Endothelial cell of umbilical vein (primary cell): ENCODE data around the gene CDT1. TPM values are rescaled to one million over a fixed set of nuclear protein-coding genes. Genes with fewer than 3 reads are reported as not detected.
A peak's percentile ranks its signal among the peaks of the same experiment; 100 is the strongest.

Experiments
- BruUV-seq: library from RNA; stranded (reverse); fragments of 400-500 nt; replicated peaks from 2 replicates; lab custom pipeline; 2021; lab: Mats Ljungman, UMichigan
- CTCF ChIA-PET: fragments of 300-600, 350-600 bp; sonication (Branson Sonifier 250); formaldehyde crosslinking; loops from one replicate; lab custom pipeline; 2021; ENCODE audit warnings: antibody characterized with exemption, inconsistent platforms; lab: Charles Lee
- POLR2A ChIA-PET: fragments of 300-600, 350-600 bp; sonication (Branson Sonifier 250); formaldehyde crosslinking; loops from one replicate; lab custom pipeline; 2021; ENCODE audit warnings: antibody characterized with exemption, inconsistent platforms; lab: Charles Lee
- DNase-seq: peaks from one replicate; pipeline ENCODE4 v3.0.0-alpha.2; 2011; ENCODE audit warnings: low read depth, low spot score
- FAIRE-seq: peaks from 2 replicates; lab custom pipeline; 2011; peaks lifted over from hg19 to GRCh38; lab: Jason Lieb, UNC
- H2AFZ ChIP-seq: 2 replicates; pipeline ENCODE4 v1.6.0; 2012; ENCODE audit warnings: low read depth, low read length, control low read depth, inconsistent platforms
- H3K27ac ChIP-seq: 2 replicates; pipeline ENCODE4 v1.5.1; 2011; ENCODE audit warnings: low read depth, mild to moderate bottlenecking, control low read depth, low read length, moderate library complexity; ENCODE audit not compliant: insufficient read depth
- H3K27me3 ChIP-seq, 2 experiments: 2 replicates each; pipeline versions ENCODE4 v1.6.0 to v1.6.1; 2011; ENCODE audit warnings: low read length in 2 of 2, mixed read lengths in 1 of 2; ENCODE audit not compliant: control insufficient read depth in 2 of 2, insufficient read depth in 2 of 2
- H3K36me3 ChIP-seq, 2 experiments: 2 replicates in 1 of 2; 3 replicates in 1 of 2; pipeline ENCODE4 v1.5.1; 2011; ENCODE audit warnings: low read length in 2 of 2, mild to moderate bottlenecking in 1 of 2, moderate library complexity in 1 of 2; ENCODE audit not compliant: control insufficient read depth in 2 of 2, insufficient read depth in 2 of 2; ENCODE audit errors: extremely low read depth in 1 of 2
- H3K4me1 ChIP-seq: 3 replicates; pipeline ENCODE4 v1.5.1; 2011; ENCODE audit warnings: mild to moderate bottlenecking, low read length; ENCODE audit not compliant: control insufficient read depth, insufficient read depth; ENCODE audit errors: extremely low read depth
- H3K4me2 ChIP-seq: 2 replicates; pipeline ENCODE4 v1.6.1; 2011; ENCODE audit warnings: low read length, control low read depth, mixed read lengths; ENCODE audit not compliant: insufficient read depth
- H3K4me3 ChIP-seq, 3 experiments: fragments of 200-600 bp in 1 of 3; sonication (generic), shearing (Covaris generic) in 1 of 3; replicated peaks in 1 of 3; 2 replicates each; pipeline ENCODE4 v1.5.1; 2011 to 2016; ENCODE audit warnings: control low read depth in 3 of 3, low read length in 3 of 3, mild to moderate bottlenecking in 2 of 3, inconsistent platforms in 1 of 3, low read depth in 1 of 3, moderate library complexity in 1 of 3; ENCODE audit not compliant: insufficient read depth in 1 of 3
- H3K79me2 ChIP-seq: 2 replicates; pipeline ENCODE4 v1.6.0; 2012; ENCODE audit warnings: low read length, inconsistent platforms; ENCODE audit not compliant: control insufficient read depth, insufficient read depth
- H3K9ac ChIP-seq: replicated peaks from 2 replicates; pipeline ENCODE3; 2011; ENCODE audit warnings: low read length, control low read depth; ENCODE audit not compliant: insufficient read depth; ENCODE audit errors: extremely low read depth
- H3K9me1 ChIP-seq: replicated peaks from 3 replicates; pipeline ENCODE4 v1.6.0; 2011; ENCODE audit warnings: mild to moderate bottlenecking, low read length; ENCODE audit not compliant: control insufficient read depth, insufficient read depth; ENCODE audit errors: extremely low read depth
- H3K9me3 ChIP-seq: replicated peaks from 2 replicates; pipeline ENCODE4 v1.5.1; 2012; ENCODE audit warnings: low read length, inconsistent platforms; ENCODE audit not compliant: control insufficient read depth, insufficient read depth
- H4K20me1 ChIP-seq: replicated peaks from 2 replicates; pipeline ENCODE3; 2011; ENCODE audit warnings: mild to moderate bottlenecking, low read length; ENCODE audit not compliant: control insufficient read depth, insufficient read depth; ENCODE audit errors: extremely low read depth
- EZH2 ChIP-seq: IDR thresholded peaks from 2 replicates; pipeline ENCODE4 v1.6.1; 2012; ENCODE audit warnings: borderline replicate concordance, low read depth, mild to moderate bottlenecking, moderate library complexity, low read length, inconsistent platforms; ENCODE audit not compliant: severe bottlenecking
- FOS ChIP-seq: IDR thresholded peaks from 2 replicates; pipeline ENCODE4 v1.6.1; 2011; ENCODE audit warnings: mild to moderate bottlenecking, low read length, moderate library complexity, borderline replicate concordance; ENCODE audit not compliant: insufficient read depth
- GATA2 ChIP-seq: IDR thresholded peaks from 2 replicates; pipeline ENCODE4 v1.7.0; 2011; ENCODE audit warnings: low read depth, mild to moderate bottlenecking, moderate library complexity, mixed read lengths, low read length; ENCODE audit not compliant: insufficient read length, insufficient read depth
- JUN ChIP-seq: IDR thresholded peaks from 2 replicates; pipeline ENCODE4 v1.6.1; 2011; ENCODE audit warnings: borderline replicate concordance, low read depth; ENCODE audit not compliant: insufficient read length, insufficient read depth
- MYC ChIP-seq: IDR thresholded peaks from one replicate; pipeline ENCODE4 v1.6.1; 2011; ENCODE audit warnings: mild to moderate bottlenecking, low read depth, low read length
- POLR2A ChIP-seq: IDR thresholded peaks from 2 replicates; pipeline ENCODE4 v1.6.1; 2012; ENCODE audit warnings: low read depth, mild to moderate bottlenecking, control low read depth, low read length
- POLR2AphosphoS5 ChIP-seq: IDR thresholded peaks from 2 replicates; pipeline ENCODE4 v1.6.1; 2012; ENCODE audit warnings: low read depth, mild to moderate bottlenecking, control low read depth, low read length, moderate library complexity; ENCODE audit not compliant: insufficient read depth
- dilution Hi-C: fragments of 300-500 bp; cut with MboI; formaldehyde crosslinking; loops from one replicate; pipeline ENCODE4 v1.15.0; 2019; ENCODE audit warnings: low sequenced_read_pairs; ENCODE audit not compliant: extremely low pct_ligation_motif_present
- intact Hi-C: fragments of 100-400 bp; cut with micrococcal nuclease; formaldehyde crosslinking; loops from one replicate; pipeline ENCODE4 v1.10.0; 2022
- polyA plus RNA-seq, 4 experiments: library from polyadenylated mRNA; depleted of rRNA in 3 of 4; stranded (reverse) in 3 of 4; unstranded in 1 of 4; fragments of >200 nt; gene quantifications; 2 replicates each; pipeline versions ENCODE4 v1.2.1 to v1.2.3, GENCODE V29; 2011 to 2012; ENCODE audit warnings: missing spikeins in 1 of 4
- total RNA-seq: library from RNA; stranded (reverse); gene quantifications from 2 replicates; pipeline ENCODE4 v1.2.3, GENCODE V29; 2021
- TF ChIP-seq, protein P1 (sequence below): IDR thresholded peaks from 2 replicates; pipeline ENCODE4 v1.6.1; 2011; ENCODE audit not compliant: insufficient read depth, insufficient read length
- TF ChIP-seq, protein P2 (sequence below), 2 donors: IDR thresholded peaks; 1 replicate in 1 of 2; 2 replicates in 1 of 2; pipeline ENCODE4 v1.5.1; 2011; ENCODE audit warnings: low read length in 2 of 2, mild to moderate bottlenecking in 2 of 2, moderate library complexity in 2 of 2, control low read depth in 1 of 2, inconsistent platforms in 1 of 2, low read depth in 1 of 2; ENCODE audit not compliant: insufficient read depth in 1 of 2; ENCODE audit errors: extremely low read depth in 1 of 2

Gene CDT1
- total and polyA plus RNA-seq, 2 donors (not counting 3 experiments of a cell fraction or from before 2014, with no cell fraction given) = 15.6 to 30.6 TPM

DNA sequence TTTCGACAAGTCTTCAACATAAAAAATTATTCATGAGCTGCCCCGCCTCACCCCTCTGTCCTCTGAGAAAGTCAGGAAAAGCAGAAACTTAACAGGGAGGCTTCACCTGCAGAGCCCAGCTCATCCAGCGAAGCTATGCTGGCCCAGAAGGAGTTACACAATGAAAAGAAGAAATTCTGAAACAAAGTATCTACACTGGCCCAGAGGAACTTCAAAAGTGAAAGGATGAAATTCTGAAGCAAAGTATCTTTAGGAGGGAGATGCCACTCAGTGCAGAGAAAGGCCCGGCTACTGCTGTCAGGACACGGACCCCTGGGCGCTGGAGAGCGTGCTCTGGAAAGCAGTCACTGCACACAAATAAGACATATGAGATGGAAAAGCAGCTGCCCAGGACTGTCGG lies 51.6 kb downstream of the CDT1 start:
- TF ChIP-seq, protein P1, sequence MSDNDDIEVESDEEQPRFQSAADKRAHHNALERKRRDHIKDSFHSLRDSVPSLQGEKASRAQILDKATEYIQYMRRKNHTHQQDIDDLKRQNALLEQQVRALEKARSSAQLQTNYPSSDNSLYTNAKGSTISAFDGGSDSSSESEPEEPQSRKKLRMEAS = no peak
- TF ChIP-seq POLR2A (no peak), EZH2 (no peak), FOS (no peak)
- TF ChIP-seq, protein P2, sequence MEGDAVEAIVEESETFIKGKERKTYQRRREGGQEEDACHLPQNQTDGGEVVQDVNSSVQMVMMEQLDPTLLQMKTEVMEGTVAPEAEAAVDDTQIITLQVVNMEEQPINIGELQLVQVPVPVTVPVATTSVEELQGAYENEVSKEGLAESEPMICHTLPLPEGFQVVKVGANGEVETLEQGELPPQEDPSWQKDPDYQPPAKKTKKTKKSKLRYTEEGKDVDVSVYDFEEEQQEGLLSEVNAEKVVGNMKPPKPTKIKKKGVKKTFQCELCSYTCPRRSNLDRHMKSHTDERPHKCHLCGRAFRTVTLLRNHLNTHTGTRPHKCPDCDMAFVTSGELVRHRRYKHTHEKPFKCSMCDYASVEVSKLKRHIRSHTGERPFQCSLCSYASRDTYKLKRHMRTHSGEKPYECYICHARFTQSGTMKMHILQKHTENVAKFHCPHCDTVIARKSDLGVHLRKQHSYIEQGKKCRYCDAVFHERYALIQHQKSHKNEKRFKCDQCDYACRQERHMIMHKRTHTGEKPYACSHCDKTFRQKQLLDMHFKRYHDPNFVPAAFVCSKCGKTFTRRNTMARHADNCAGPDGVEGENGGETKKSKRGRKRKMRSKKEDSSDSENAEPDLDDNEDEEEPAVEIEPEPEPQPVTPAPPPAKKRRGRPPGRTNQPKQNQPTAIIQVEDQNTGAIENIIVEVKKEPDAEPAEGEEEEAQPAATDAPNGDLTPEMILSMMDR (IDR thresholded peaks at IDR 0.05; ENCODE audit: extremely low read depth in 1 of 2, insufficient read depth in 1 of 2, low read depth in 1 of 2, low read length in 2 of 2) = no peak
- CTCF ChIA-PET = no interaction called here

DNA sequence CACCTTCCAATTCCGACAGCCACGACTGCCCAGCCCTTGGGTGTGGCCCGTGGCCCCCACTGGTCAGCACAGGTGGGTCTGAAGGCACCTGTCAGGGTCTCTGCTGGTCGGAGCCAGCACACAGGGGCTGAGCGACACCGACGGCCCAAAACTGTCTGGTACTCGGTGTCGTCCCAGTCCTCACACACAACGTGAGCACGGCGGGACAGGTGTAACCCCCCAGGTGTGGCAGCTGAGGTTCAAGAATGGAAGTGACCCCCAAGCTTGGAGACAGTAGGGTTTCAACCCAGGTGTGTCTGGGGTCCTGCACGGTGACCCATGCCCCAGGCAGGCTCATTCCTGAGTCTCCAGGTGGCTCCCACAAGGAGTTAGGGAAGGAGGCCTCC lies 52.1 kb downstream of the CDT1 start:
- no peak overlapping the region for H2AFZ ChIP-seq
- no peak for DNase-seq
- no peak overlapping the region for H3K27ac ChIP-seq
- H3K9me3 ChIP-seq = no peaks in the 10 kb centered on the region
- ChIA-PET POLR2A (no interaction called here), CTCF (no interaction called here)
- dilution Hi-C loops (no loop called here), intact Hi-C loops (loop anchor here (2.0 kb wide), 1 partner anchor 73 kb away; no protein-coding TSS in a partner anchor)
- peaks cover 4% of the 10 kb centered on the region for H3K79me2 ChIP-seq
- H3K9me1 ChIP-seq = no peaks in the 10 kb centered on the region
- peaks cover 0 to 12% of the 10 kb centered on the region in 2 experiments for H3K36me3 ChIP-seq
- FAIRE-seq = no peak
- peaks cover 4% of the 10 kb centered on the region for H3K4me1 ChIP-seq
- peak overlapping the region in 1 of 3 experiments; percentile 48 for H3K4me3 ChIP-seq
- no TSS peak for BruUV-seq
- H3K9ac ChIP-seq = no peak overlapping the region
- no peaks in the 10 kb centered on the region for H4K20me1 ChIP-seq
- peak overlapping the region; percentile 27 for H3K4me2 ChIP-seq
- H3K27me3 ChIP-seq = no peaks in the 10 kb centered on the region
- no peak for TF ChIP-seq POLR2AphosphoS5
- no peak for TF ChIP-seq GATA2
- TF ChIP-seq, protein P2 (IDR thresholded peaks at IDR 0.05; ENCODE audit: extremely low read depth in 1 of 2, insufficient read depth in 1 of 2, low read depth in 1 of 2, low read length in 2 of 2) = no peak
- no peak for TF ChIP-seq MYC
- TF ChIP-seq FOS = no peak
- TF ChIP-seq JUN = no peak
- TF ChIP-seq, protein P1 = no peak
- no peak for TF ChIP-seq POLR2A
- no peak for TF ChIP-seq EZH2

More for the DNA sequence above, 51.6 kb downstream of the CDT1 start:
- Histone ChIP-seq H3K27me3 (no peaks in the 10 kb centered on the region), H3K79me2 (peaks cover 4% of the 10 kb centered on the region), H3K27ac (no peak overlapping the region), H2AFZ (no peak overlapping the region), H3K4me3 (no peak overlapping the region), H3K36me3 (peaks cover 0 to 6% of the 10 kb centered on the region in 2 experiments), H3K9ac (no peak overlapping the region), H3K9me3 (no peaks in the 10 kb centered on the region), H3K9me1 (no peaks in the 10 kb centered on the region), H4K20me1 (no peaks in the 10 kb centered on the region), H3K4me1 (peaks cover 4% of the 10 kb centered on the region), H3K4me2 (no peak overlapping the region)
- FAIRE-seq (no peak), DNase-seq (no peak)
- intact Hi-C loops = no loop called here
- dilution Hi-C loops = no loop called here
- BruUV-seq = TSS peak; percentile 30
- POLR2A ChIA-PET = no interaction called here
